Measurements from ENCODE around the gene KLRC4.
"Not testable (repeated sequence)": the region's sequence is repeated elsewhere in the genome, so short reads cannot be mapped to it uniquely, and the experiment has no call there.

GRCh38 chr12:10378737-10379136 is 30.8 kb downstream of the KLRC4 start:
- TF ChIP-seq CTCF (IDR thresholded peaks at IDR 0.05; ENCODE audit: low read depth, low read length); EZH2phosphoT487 (IDR thresholded peaks at IDR 0.05; ENCODE audit: low read depth): not testable (repeated sequence)

Measured in OCI-LY3 (cell line).